HCT116 (cell line): ENCODE measurements around the gene CLDN9. TPM values are rescaled to one million over a fixed set of nuclear protein-coding genes. Genes with fewer than 3 reads are reported as not detected.

Experiments used
- ATAC-seq: fragments of 200-7000 bp; cut with Tn5 transposase; 2 replicates; pipeline ENCODE4 v1.9.1; 2020; ENCODE audit warnings: mild to moderate bottlenecking, moderate library complexity
- BruUV-seq: library from RNA; stranded (reverse); fragments of 400-500 nt; replicated peaks from 2 replicates; lab custom pipeline; 2021; lab: Mats Ljungman, UMichigan
- CTCF ChIA-PET: fragments of 300-600 bp; sonication (Branson Sonifier 250); formaldehyde crosslinking; loops from one replicate; lab custom pipeline; 2021; ENCODE audit warnings: antibody characterized with exemption; lab: Charles Lee
- POLR2A ChIA-PET: fragments of 300-600, 350-600 bp; sonication (Branson Sonifier 250); formaldehyde crosslinking; loops from one replicate; lab custom pipeline; 2021; ENCODE audit warnings: antibody characterized with exemption; lab: Charles Lee
- RAD21 ChIA-PET, 2 experiments: fragments of 300-600 bp; sonication (Branson Sonifier 250); formaldehyde crosslinking; loops; one replicate each; lab custom pipeline; 2023; ENCODE audit warnings: low total read pairs in 2 of 2; ENCODE audit not compliant: uncharacterized antibody in 2 of 2, unreplicated experiment in 2 of 2, low non-redundant PET in 1 of 2; lab: Charles Lee
- DNase-seq: peaks from one replicate; pipeline ENCODE4 v3.0.0-alpha.2; 2010; ENCODE audit warnings: low read depth, low spot score
- H2AFZ ChIP-seq: fragments of 200-600 bp; shearing (Covaris generic), sonication (generic); 2 replicates; pipeline ENCODE4 v1.6.1; 2017; ENCODE audit warnings: low read depth, mixed run types, mixed read lengths, antibody characterized with exemption, low read length; ENCODE audit not compliant: poor library complexity, severe bottlenecking
- H3K27ac ChIP-seq: 2 replicates; pipeline ENCODE4 v1.5.1; 2012; ENCODE audit warnings: low read depth, low read length
- H3K27me3 ChIP-seq: fragments of 200-600 bp; sonication (generic); 2 replicates; pipeline ENCODE4 v1.6.1; 2016; ENCODE audit warnings: mixed run types, low read length, mixed read lengths; ENCODE audit not compliant: insufficient read depth
- H3K36me3 ChIP-seq, 2 experiments: fragments of 200-500 bp in 1 of 2; fragments of 200-600 bp in 1 of 2; sonication (Bioruptor generic) in 1 of 2; sonication (generic) in 1 of 2; 2 replicates each; pipeline versions ENCODE4 v1.5.1 to v1.6.1; 2014 to 2016; ENCODE audit warnings: low read length in 2 of 2, inconsistent platforms in 1 of 2, mixed read lengths in 1 of 2, mixed run types in 1 of 2; ENCODE audit not compliant: insufficient read depth in 2 of 2, control insufficient read depth in 1 of 2
- H3K4me1 ChIP-seq, 2 experiments: fragments of 200-600 bp in 1 of 2; sonication (generic) in 1 of 2; 2 replicates each; pipeline versions ENCODE4 v1.5.1 to v1.6.1; 2012 to 2017; ENCODE audit warnings: low read length in 2 of 2, inconsistent platforms in 1 of 2, mild to moderate bottlenecking in 1 of 2, mixed read lengths in 1 of 2, mixed run types in 1 of 2, moderate library complexity in 1 of 2; ENCODE audit not compliant: insufficient read depth in 2 of 2, control insufficient read depth in 1 of 2
- H3K4me2 ChIP-seq: fragments of 200-600 bp; sonication (generic); 2 replicates; pipeline ENCODE4 v1.6.1; 2017; ENCODE audit warnings: mixed run types, low read length, mixed read lengths
- H3K4me3 ChIP-seq, 2 experiments: fragments of 200-600 bp in 1 of 2; sonication (generic) in 1 of 2; replicated peaks in 1 of 2; 2 replicates each; pipeline ENCODE4 v1.5.1; 2011 to 2016; ENCODE audit warnings: low read length in 2 of 2, control low read depth in 1 of 2, low read depth in 1 of 2, mild to moderate bottlenecking in 1 of 2, mixed read lengths in 1 of 2, mixed run types in 1 of 2
- H3K79me2 ChIP-seq: fragments of 200-600 bp; sonication (generic); 2 replicates; pipeline ENCODE4 v1.6.1; 2017; ENCODE audit warnings: mild to moderate bottlenecking, mixed run types, low read length, moderate library complexity, mixed read lengths; ENCODE audit not compliant: insufficient read depth
- H3K9ac ChIP-seq: fragments of 200-600 bp; sonication (generic); 2 replicates; pipeline ENCODE4 v1.6.1; 2016; ENCODE audit warnings: low read length, mixed read lengths
- H3K9me2 ChIP-seq: fragments of 200-600 bp; sonication (generic), shearing (Covaris generic); 2 replicates; pipeline ENCODE4 v1.6.1; 2017; ENCODE audit warnings: mixed run types, mild to moderate bottlenecking, moderate library complexity; ENCODE audit not compliant: insufficient read depth
- H3K9me3 ChIP-seq, 2 experiments: fragments of 200-500 bp in 1 of 2; fragments of 200-600 bp in 1 of 2; sonication (Bioruptor generic) in 1 of 2; sonication (generic) in 1 of 2; 2 replicates each; pipeline ENCODE4 v1.6.1; 2014 to 2017; ENCODE audit warnings: low read length in 2 of 2, mixed read lengths in 2 of 2, inconsistent platforms in 1 of 2, low read depth in 1 of 2, mild to moderate bottlenecking in 1 of 2, mixed run types in 1 of 2, moderate library complexity in 1 of 2; ENCODE audit not compliant: control insufficient read depth in 1 of 2, insufficient read depth in 1 of 2
- H4K20me1 ChIP-seq: fragments of 200-600 bp; sonication (generic), shearing (Covaris generic); 2 replicates; pipeline ENCODE4 v1.6.1; 2017; ENCODE audit warnings: mixed run types, mild to moderate bottlenecking, moderate library complexity; ENCODE audit not compliant: insufficient read depth
- CBX3 ChIP-seq: IDR thresholded peaks from 2 replicates; pipeline ENCODE4 v1.6.1; 2012; ENCODE audit warnings: low read depth
- CEBPB ChIP-seq: IDR thresholded peaks from 2 replicates; pipeline ENCODE4 v1.6.1; 2012; ENCODE audit warnings: low read depth
- CTCF ChIP-seq, 3 experiments: fragments of 200-600 bp in 1 of 3; sonication (generic) in 1 of 3; IDR thresholded peaks in 2 of 3; conservative IDR thresholded peaks in 1 of 3; 2 replicates each; pipeline ENCODE4 v1.5.1; 2012 to 2017; ENCODE audit warnings: low read depth in 2 of 3, low read length in 2 of 3, antibody characterized with exemption in 1 of 3, borderline replicate concordance in 1 of 3, control low read depth in 1 of 3, mild to moderate bottlenecking in 1 of 3, mixed read lengths in 1 of 3, mixed run types in 1 of 3, moderate library complexity in 1 of 3; ENCODE audit not compliant: insufficient read depth in 1 of 3
- ELF1 ChIP-seq: IDR thresholded peaks from 2 replicates; pipeline ENCODE4 v1.6.1; 2012; ENCODE audit warnings: low read depth, borderline replicate concordance
- EZH2 ChIP-seq: fragments of 200-600 bp; sonication (generic); IDR thresholded peaks from 2 replicates; pipeline ENCODE4 v1.6.1; 2017; ENCODE audit warnings: antibody characterized with exemption, mixed run types
- EZH2phosphoT487 ChIP-seq: fragments of 200-600 bp; IDR thresholded peaks from 2 replicates; pipeline ENCODE4 v1.6.1; 2018; ENCODE audit warnings: antibody characterized with exemption, borderline replicate concordance
- FOSL1 ChIP-seq: IDR thresholded peaks from 2 replicates; pipeline ENCODE4 v1.6.1; 2012; ENCODE audit warnings: low read depth
- JUND ChIP-seq: IDR thresholded peaks from 2 replicates; pipeline ENCODE4 v1.6.1; 2012
- POLR2AphosphoS5 ChIP-seq: IDR thresholded peaks from 2 replicates; pipeline ENCODE4 v1.6.1; 2011; ENCODE audit warnings: mild to moderate bottlenecking, low read depth, low read length, moderate library complexity
- SRF ChIP-seq: IDR thresholded peaks from 2 replicates; pipeline ENCODE4 v1.6.1; 2012; ENCODE audit warnings: low read depth
- TCF7L2 ChIP-seq: IDR thresholded peaks from 2 replicates; pipeline ENCODE4 v1.7.0; 2011; ENCODE audit warnings: borderline replicate concordance, inconsistent platforms; ENCODE audit not compliant: insufficient read depth, insufficient read length; ENCODE audit errors: extremely low read depth
- YY1 ChIP-seq: IDR thresholded peaks from 2 replicates; pipeline ENCODE4 v1.6.1; 2011; ENCODE audit warnings: low read length, low read depth, moderate library complexity, mild to moderate bottlenecking; ENCODE audit not compliant: insufficient replicate concordance; ENCODE audit errors: extremely low read depth
- ZFX ChIP-seq: fragments of 450-650 bp; IDR thresholded peaks from 2 replicates; pipeline ENCODE4 v1.6.1; 2017
- intact Hi-C: fragments of 100-400 bp; cut with micrococcal nuclease; formaldehyde crosslinking; loops from 2 replicates; pipeline ENCODE4 v1.10.0; 2022
- total RNA-seq: library from RNA; stranded (reverse); gene quantifications from one replicate; pipeline ENCODE4 v1.2.1, GENCODE V29; 2021; ENCODE audit not compliant: unreplicated experiment
- TF ChIP-seq, protein P1 (sequence below): IDR thresholded peaks from 2 replicates; pipeline ENCODE4 v1.6.1; 2012
- TF ChIP-seq, protein P2 (sequence below): IDR thresholded peaks from 2 replicates; pipeline ENCODE4 v1.6.1; 2011; ENCODE audit warnings: mild to moderate bottlenecking, low read length, moderate library complexity; ENCODE audit not compliant: insufficient replicate concordance; ENCODE audit errors: extremely low read depth
- TF ChIP-seq, protein P3 (sequence below): IDR thresholded peaks from 2 replicates; pipeline ENCODE4 v1.6.1; 2012
- TF ChIP-seq, protein P4 (sequence below): IDR thresholded peaks from 2 replicates; pipeline ENCODE4 v1.6.1; 2012; ENCODE audit warnings: low read depth

The CLDN9 gene
- total RNA-seq, 1 experiment from 2014 or later: 0.76 TPM

DNA sequence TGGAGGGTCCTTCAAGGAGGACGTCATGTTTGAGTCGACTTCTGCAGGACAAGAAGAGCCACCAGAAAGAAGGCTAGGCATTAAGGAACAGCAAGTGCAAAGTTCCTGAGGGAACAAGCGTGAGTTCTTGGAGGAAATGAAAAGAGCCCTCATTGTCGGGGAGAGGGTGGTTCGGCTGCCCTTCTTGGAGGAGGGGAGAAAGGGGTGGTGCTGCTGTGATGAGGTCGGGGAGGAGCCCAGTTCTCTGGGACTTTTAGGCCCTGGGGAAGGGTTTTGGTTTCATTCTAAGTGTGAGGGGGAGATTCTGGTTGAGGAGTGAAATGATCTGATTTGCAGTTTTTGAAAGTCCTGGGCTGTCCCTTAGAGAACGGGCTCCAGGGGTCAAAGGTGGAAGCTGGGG, 19.9 kb downstream of the CLDN9 start:
- no peak for DNase-seq
- TF ChIP-seq ZFX: no peak
- no peak for TF ChIP-seq POLR2AphosphoS5
- TF ChIP-seq TCF7L2: no peak
- no peak for TF ChIP-seq FOSL1
- TF ChIP-seq EZH2phosphoT487: no peak
- no peak for TF ChIP-seq YY1
- TF ChIP-seq, protein P1, sequence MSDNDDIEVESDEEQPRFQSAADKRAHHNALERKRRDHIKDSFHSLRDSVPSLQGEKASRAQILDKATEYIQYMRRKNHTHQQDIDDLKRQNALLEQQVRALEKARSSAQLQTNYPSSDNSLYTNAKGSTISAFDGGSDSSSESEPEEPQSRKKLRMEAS: no peak
- no peak for TF ChIP-seq CEBPB
- TF ChIP-seq, protein P2, sequence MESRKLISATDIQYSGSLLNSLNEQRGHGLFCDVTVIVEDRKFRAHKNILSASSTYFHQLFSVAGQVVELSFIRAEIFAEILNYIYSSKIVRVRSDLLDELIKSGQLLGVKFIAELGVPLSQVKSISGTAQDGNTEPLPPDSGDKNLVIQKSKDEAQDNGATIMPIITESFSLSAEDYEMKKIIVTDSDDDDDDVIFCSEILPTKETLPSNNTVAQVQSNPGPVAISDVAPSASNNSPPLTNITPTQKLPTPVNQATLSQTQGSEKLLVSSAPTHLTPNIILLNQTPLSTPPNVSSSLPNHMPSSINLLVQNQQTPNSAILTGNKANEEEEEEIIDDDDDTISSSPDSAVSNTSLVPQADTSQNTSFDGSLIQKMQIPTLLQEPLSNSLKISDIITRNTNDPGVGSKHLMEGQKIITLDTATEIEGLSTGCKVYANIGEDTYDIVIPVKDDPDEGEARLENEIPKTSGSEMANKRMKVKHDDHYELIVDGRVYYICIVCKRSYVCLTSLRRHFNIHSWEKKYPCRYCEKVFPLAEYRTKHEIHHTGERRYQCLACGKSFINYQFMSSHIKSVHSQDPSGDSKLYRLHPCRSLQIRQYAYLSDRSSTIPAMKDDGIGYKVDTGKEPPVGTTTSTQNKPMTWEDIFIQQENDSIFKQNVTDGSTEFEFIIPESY: no peak
- no peak for TF ChIP-seq JUND
- no peak for TF ChIP-seq SRF
- no peak for TF ChIP-seq ELF1
- TF ChIP-seq, protein P3, sequence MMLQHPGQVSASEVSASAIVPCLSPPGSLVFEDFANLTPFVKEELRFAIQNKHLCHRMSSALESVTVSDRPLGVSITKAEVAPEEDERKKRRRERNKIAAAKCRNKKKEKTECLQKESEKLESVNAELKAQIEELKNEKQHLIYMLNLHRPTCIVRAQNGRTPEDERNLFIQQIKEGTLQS: no peak
- TF ChIP-seq CBX3: no peak
- no peak for TF ChIP-seq CTCF (IDR thresholded peaks at IDR 0.05 in 2 of 3, conservative IDR thresholded peaks at IDR 0.05 in 1 of 3; ENCODE audit: borderline replicate concordance in 1 of 3, insufficient read depth in 1 of 3, low read depth in 2 of 3, low read length in 2 of 3)
- TF ChIP-seq EZH2: no peak
- TF ChIP-seq, protein P4, sequence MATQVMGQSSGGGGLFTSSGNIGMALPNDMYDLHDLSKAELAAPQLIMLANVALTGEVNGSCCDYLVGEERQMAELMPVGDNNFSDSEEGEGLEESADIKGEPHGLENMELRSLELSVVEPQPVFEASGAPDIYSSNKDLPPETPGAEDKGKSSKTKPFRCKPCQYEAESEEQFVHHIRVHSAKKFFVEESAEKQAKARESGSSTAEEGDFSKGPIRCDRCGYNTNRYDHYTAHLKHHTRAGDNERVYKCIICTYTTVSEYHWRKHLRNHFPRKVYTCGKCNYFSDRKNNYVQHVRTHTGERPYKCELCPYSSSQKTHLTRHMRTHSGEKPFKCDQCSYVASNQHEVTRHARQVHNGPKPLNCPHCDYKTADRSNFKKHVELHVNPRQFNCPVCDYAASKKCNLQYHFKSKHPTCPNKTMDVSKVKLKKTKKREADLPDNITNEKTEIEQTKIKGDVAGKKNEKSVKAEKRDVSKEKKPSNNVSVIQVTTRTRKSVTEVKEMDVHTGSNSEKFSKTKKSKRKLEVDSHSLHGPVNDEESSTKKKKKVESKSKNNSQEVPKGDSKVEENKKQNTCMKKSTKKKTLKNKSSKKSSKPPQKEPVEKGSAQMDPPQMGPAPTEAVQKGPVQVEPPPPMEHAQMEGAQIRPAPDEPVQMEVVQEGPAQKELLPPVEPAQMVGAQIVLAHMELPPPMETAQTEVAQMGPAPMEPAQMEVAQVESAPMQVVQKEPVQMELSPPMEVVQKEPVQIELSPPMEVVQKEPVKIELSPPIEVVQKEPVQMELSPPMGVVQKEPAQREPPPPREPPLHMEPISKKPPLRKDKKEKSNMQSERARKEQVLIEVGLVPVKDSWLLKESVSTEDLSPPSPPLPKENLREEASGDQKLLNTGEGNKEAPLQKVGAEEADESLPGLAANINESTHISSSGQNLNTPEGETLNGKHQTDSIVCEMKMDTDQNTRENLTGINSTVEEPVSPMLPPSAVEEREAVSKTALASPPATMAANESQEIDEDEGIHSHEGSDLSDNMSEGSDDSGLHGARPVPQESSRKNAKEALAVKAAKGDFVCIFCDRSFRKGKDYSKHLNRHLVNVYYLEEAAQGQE: no peak
- RAD21 ChIA-PET: no interaction called here
- Histone ChIP-seq H4K20me1 (no peaks in the 10 kb centered on the region), H2AFZ (no peak overlapping the region), H3K27ac (no peak overlapping the region), H3K9me3 (no peaks in the 10 kb centered on the region), H3K4me1 (peaks cover 12 to 42% of the 10 kb centered on the region in 2 experiments; a peak in 3 of 4 replicates), H3K79me2 (no peaks in the 10 kb centered on the region), H3K4me2 (no peak overlapping the region), H3K9ac (no peak overlapping the region), H3K36me3 (no peaks in the 10 kb centered on the region; a peak in 1 of 4 replicates), H3K4me3 (no peak overlapping the region), H3K9me2 (no peaks in the 10 kb centered on the region), H3K27me3 (no peaks in the 10 kb centered on the region)
- no TSS peak for BruUV-seq
- POLR2A ChIA-PET: interaction anchor here (2.2 kb wide), 1 partner anchor 9 kb away, joined by 12 read pairs; the partner anchor contains the start of genes HCFC1R1 and THOC6
- no peak for ATAC-seq
- CTCF ChIA-PET: interaction anchor here (1.0 to 3.5 kb wide), 6 partner anchors 10 to 126 kb away, joined by 3 to 39 read pairs (median 8); partner anchors contain the start of genes HCFC1R1, THOC6 and TNFRSF12A
- intact Hi-C loops: no loop called here
